Measurements from ENCODE around the gene SORCS1. TPM values are rescaled to one million over a fixed set of nuclear protein-coding genes. Genes with fewer than 3 reads are reported as not detected.

SORCS1 gene
- total and polyA plus RNA-seq, 2 experiments from 2014 or later, result not detected

GRCh38 chr10:107169516-107169915 lies 5.0 kb upstream of the SORCS1 start:
- no peaks in the 10 kb centered on the region for H3F3A ChIP-seq (ENCODE audit: insufficient read depth)
- TF ChIP-seq EZH2 (IDR thresholded peaks at IDR 0.05; ENCODE audit: insufficient read depth, poor library complexity, severe bottlenecking) (no peak), EZH2phosphoT487 (IDR thresholded peaks at IDR 0.05; ENCODE audit: insufficient read depth, low read depth) (no peak)
- H3K4me3 ChIP-seq, result no peak overlapping the region
- in situ Hi-C loops (cut with MboI), result no loop called here
- peaks cover 23% of the 10 kb centered on the region for H3K27me3 ChIP-seq (replicated peaks; ENCODE audit: insufficient read depth)
- no peak overlapping the region for H3K9ac ChIP-seq
- H3K79me2 ChIP-seq (ENCODE audit: insufficient read depth), result no peaks in the 10 kb centered on the region
- no peaks in the 10 kb centered on the region for H3K9me2 ChIP-seq (ENCODE audit: insufficient read depth)
- no peak overlapping the region for H3K4me2 ChIP-seq (ENCODE audit: unreplicated experiment)
- DNase-seq, result no peak
- no peaks in the 10 kb centered on the region for H3K4me1 ChIP-seq (ENCODE audit: insufficient read depth)
- H4K20me1 ChIP-seq (ENCODE audit: insufficient read depth), result no peaks in the 10 kb centered on the region
- no peak overlapping the region for H2AFZ ChIP-seq
- H3K9me3 ChIP-seq (ENCODE audit: low read depth), result no peaks in the 10 kb centered on the region
- no peaks in the 10 kb centered on the region for H3K36me3 ChIP-seq (ENCODE audit: low read depth)
- H3K27ac ChIP-seq, result no peak overlapping the region
- WGBS, 2 experiments (ENCODE audit: low coverage in 1 of 2, low lambda C conversion rate in 2 of 2, missing lambda C conversion rate in 2 of 2), result 2 to 6% methylated on average over 1 of the region's 1 CpG

GRCh38 chr10:107168738-107169137 lies 4.2 kb upstream of the SORCS1 start:
- H3K4me3 ChIP-seq, result no peak overlapping the region
- no peak overlapping the region for H3K4me2 ChIP-seq (ENCODE audit: unreplicated experiment)
- H3K79me2 ChIP-seq (ENCODE audit: insufficient read depth), result no peaks in the 10 kb centered on the region
- no peaks in the 10 kb centered on the region for H3K9me2 ChIP-seq (ENCODE audit: insufficient read depth)
- no peak overlapping the region for H3K27ac ChIP-seq
- 50 to 52% methylated on average over 1 of the region's 1 CpG for WGBS, 2 experiments (ENCODE audit: low coverage in 1 of 2, low lambda C conversion rate in 2 of 2, missing lambda C conversion rate in 2 of 2)
- no peak overlapping the region for H3K9ac ChIP-seq
- no peaks in the 10 kb centered on the region for H3K4me1 ChIP-seq (ENCODE audit: insufficient read depth)
- no peaks in the 10 kb centered on the region for H3K9me3 ChIP-seq (ENCODE audit: low read depth)
- no peak for TF ChIP-seq EZH2 (IDR thresholded peaks at IDR 0.05; ENCODE audit: insufficient read depth, poor library complexity, severe bottlenecking)
- no peak for TF ChIP-seq EZH2phosphoT487 (IDR thresholded peaks at IDR 0.05; ENCODE audit: insufficient read depth, low read depth)
- no peaks in the 10 kb centered on the region for H3F3A ChIP-seq (ENCODE audit: insufficient read depth)
- H3K36me3 ChIP-seq (ENCODE audit: low read depth), result no peaks in the 10 kb centered on the region
- H2AFZ ChIP-seq, result no peak overlapping the region
- no peaks in the 10 kb centered on the region for H4K20me1 ChIP-seq (ENCODE audit: insufficient read depth)
- in situ Hi-C loops (cut with MboI), result no loop called here
- DNase-seq, result no peak
- peaks cover 28% of the 10 kb centered on the region for H3K27me3 ChIP-seq (replicated peaks; ENCODE audit: insufficient read depth)

GRCh38 chr10:107166403-107166802 lies 1.9 kb upstream of the SORCS1 start:
- Histone ChIP-seq H3F3A (ENCODE audit: insufficient read depth) (no peaks in the 10 kb centered on the region), H3K9ac (no peak overlapping the region), H3K27me3 (replicated peaks; ENCODE audit: insufficient read depth) (peaks cover 49% of the 10 kb centered on the region), H3K36me3 (ENCODE audit: low read depth) (no peaks in the 10 kb centered on the region), H3K4me1 (ENCODE audit: insufficient read depth) (no peaks in the 10 kb centered on the region), H3K27ac (no peak overlapping the region), H3K9me2 (ENCODE audit: insufficient read depth) (no peaks in the 10 kb centered on the region), H3K79me2 (ENCODE audit: insufficient read depth) (no peaks in the 10 kb centered on the region), H3K4me2 (ENCODE audit: unreplicated experiment) (no peak overlapping the region), H3K4me3 (no peak overlapping the region), H4K20me1 (ENCODE audit: insufficient read depth) (no peaks in the 10 kb centered on the region), H2AFZ (no peak overlapping the region), H3K9me3 (ENCODE audit: low read depth) (no peaks in the 10 kb centered on the region)
- TF ChIP-seq EZH2 (IDR thresholded peaks at IDR 0.05; ENCODE audit: insufficient read depth, poor library complexity, severe bottlenecking), result no peak
- no peak for TF ChIP-seq EZH2phosphoT487 (IDR thresholded peaks at IDR 0.05; ENCODE audit: insufficient read depth, low read depth)
- no peak for DNase-seq
- in situ Hi-C loops (cut with MboI), result no loop called here
- WGBS, 2 experiments (ENCODE audit: low coverage in 1 of 2, low lambda C conversion rate in 2 of 2, missing lambda C conversion rate in 2 of 2), result 68 to 87% methylated on average over 2 of the region's 2 CpGs

- Histone ChIP-seq H3K79me2 (ENCODE audit: insufficient read depth) (no peaks in the 10 kb centered on the region), H3F3A (ENCODE audit: insufficient read depth) (no peaks in the 10 kb centered on the region), H3K9me3 (ENCODE audit: low read depth) (no peaks in the 10 kb centered on the region), H2AFZ (no peak overlapping the region), H3K9me2 (ENCODE audit: insufficient read depth) (no peaks in the 10 kb centered on the region), H3K4me1 (ENCODE audit: insufficient read depth) (no peaks in the 10 kb centered on the region), H3K27ac (no peak overlapping the region), H3K27me3 (replicated peaks; ENCODE audit: insufficient read depth) (peaks cover 49% of the 10 kb centered on the region), H4K20me1 (ENCODE audit: insufficient read depth) (no peaks in the 10 kb centered on the region), H3K36me3 (ENCODE audit: low read depth) (no peaks in the 10 kb centered on the region), H3K9ac (no peak overlapping the region), H3K4me3 (peak overlapping the region; percentile 63), H3K4me2 (ENCODE audit: unreplicated experiment) (peak overlapping the region; percentile 73)
- TF ChIP-seq EZH2 (IDR thresholded peaks at IDR 0.05; ENCODE audit: insufficient read depth, poor library complexity, severe bottlenecking) (no peak), EZH2phosphoT487 (IDR thresholded peaks at IDR 0.05; ENCODE audit: insufficient read depth, low read depth) (no peak)
- in situ Hi-C loops (cut with MboI), result no loop called here
- DNase-seq, result no peak
- 1 to 7% methylated on average over 14 of the region's 14 CpGs for WGBS, 2 experiments (ENCODE audit: low coverage in 1 of 2, low lambda C conversion rate in 2 of 2, missing lambda C conversion rate in 2 of 2)
These were observed 486 bp upstream of the SORCS1 start for GRCh38 chr10:107164992-107165391.

All from GM23248 (cell line).